HG03280 (cell line): Measurements from ENCODE around the gene KNTC1.
"Not testable (repeated sequence)": the region's sequence is repeated elsewhere in the genome, so short reads cannot be mapped to it uniquely, and the experiment has no call there.

Experiments used
- ATAC-seq: cut with Tn5 transposase; IDR thresholded peaks from one replicate; pipeline ENCODE4 v1.9.1; 2021; ENCODE audit warnings: mild to moderate bottlenecking, moderate library complexity; ENCODE audit not compliant: unreplicated experiment

KNTC1 gene

GRCh38 chr12:122646517-122647217 is 119.6 kb downstream of the KNTC1 start:
- ATAC-seq: peak; percentile 88

DNA sequence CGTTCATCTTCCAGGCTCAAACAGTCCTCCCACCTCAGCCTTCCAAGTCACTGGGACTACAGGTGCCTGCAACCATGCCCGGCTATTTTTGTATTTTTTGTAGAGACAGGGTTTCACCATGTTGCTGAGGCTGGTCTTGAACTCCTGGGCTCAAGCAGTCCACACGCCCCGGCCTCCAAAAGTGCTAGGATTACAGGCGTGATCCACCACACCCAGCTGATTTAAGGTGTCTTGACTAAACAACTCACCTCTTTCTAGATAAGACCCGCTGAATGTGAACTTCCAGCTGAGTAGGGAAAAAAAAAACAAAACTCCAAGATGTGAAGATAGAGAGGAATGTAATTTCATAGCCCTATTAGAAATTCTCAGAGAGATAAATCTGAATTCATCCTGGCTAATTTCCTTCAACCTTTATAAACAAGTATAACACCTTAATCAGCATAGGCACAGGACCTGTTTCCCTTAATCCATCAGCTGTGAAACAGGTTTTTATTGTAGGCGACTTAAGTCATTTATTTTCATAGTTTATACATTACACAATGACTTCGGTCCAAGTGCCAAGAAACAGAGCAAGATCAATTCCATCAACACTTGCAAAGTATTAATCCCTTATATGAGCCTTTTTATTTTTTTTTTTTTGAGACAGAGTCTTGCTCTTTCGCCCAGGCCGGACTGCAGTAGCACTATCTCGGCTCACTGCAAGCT is 124.6 kb downstream of the KNTC1 start:
- no peak for ATAC-seq

DNA sequence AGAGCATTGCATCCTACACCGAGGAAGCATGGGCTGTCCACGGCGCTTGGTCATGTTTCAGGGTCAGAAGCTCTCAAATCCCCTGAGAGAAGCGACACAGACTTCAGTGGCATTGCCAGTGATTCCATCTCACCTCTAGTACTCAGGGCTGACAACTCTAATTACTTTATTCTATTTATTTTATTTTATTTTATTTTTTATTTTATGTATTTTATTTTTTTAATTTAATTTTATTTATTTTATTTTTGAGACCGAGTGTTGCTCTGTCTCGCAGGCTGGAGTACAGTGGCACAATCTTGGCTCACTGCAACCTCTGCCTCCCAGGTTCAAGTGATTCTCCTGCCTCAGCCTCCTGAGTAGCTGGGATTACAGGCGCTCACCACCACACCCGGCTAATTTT is 126.2 kb downstream of the KNTC1 start:
- not testable (repeated sequence) for ATAC-seq

- ATAC-seq: no peak
These were observed 129.2 kb downstream of the KNTC1 start for GRCh38 chr12:122656298-122656697.

GRCh38 chr12:122659579-122659978 is 132.5 kb downstream of the KNTC1 start:
- ATAC-seq: no peak

DNA sequence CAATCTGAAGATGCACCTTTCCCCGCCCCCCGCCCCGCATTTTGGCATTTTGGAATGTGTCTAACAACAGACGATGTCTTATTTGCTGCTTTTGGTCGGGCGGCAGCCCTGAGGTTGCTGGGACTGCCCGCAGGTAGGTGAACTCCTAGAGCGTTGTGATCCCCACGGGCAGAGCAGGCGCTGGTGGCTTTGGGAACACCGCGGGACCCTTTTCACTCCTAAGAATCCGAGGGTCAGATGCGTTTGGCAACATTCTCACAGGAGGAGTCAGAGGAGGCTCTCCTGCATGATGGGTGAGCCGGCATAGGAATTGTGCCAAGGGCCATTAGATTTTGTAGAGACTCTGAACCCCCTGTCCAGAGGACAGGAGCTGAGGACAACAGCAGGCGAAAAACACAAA is 134.2 kb downstream of the KNTC1 start:
- ATAC-seq: no peak

DNA sequence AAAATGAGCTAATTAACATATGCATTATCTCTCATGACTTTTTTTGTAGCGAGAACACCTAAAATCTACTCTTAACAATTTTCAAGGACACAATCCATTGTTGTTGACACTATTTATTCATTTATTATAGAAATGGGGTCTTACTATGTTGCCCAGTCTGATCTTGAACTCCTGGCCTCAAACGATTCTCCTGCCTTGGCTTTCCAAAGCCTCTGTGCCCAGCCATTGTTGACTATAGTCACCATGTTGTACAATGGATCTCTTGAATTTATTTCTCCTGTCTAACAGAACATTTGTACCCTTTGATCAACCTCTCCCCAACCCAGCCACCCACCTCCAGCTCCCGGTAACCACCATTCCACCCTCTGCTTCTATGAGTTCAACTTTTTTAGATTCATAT is 134.9 kb downstream of the KNTC1 start:
- no peak for ATAC-seq

DNA sequence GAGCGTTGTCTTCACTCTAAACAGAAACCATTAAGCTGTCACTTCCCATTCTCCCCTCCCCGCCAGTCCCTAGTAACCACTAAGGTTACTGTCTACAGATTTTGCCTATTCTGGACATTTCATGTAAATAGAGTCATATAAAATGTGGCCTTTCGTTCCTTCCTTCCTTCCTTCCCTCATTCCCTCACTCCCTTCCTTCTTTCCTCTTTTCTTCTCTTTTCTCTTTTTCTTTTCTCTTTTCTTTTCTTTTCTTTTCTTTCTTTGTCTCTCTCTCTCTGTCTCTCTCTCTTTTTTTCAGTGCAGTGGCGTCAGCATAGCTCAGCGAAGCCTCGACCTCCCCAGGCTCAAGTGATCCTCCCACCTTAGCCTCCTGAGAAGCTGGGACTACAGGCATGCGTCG is 138.3 kb downstream of the KNTC1 start:
- ATAC-seq: no peak

- no peak for ATAC-seq
These were observed 138.7 kb downstream of the KNTC1 start for GRCh38 chr12:122665759-122666158.

DNA sequence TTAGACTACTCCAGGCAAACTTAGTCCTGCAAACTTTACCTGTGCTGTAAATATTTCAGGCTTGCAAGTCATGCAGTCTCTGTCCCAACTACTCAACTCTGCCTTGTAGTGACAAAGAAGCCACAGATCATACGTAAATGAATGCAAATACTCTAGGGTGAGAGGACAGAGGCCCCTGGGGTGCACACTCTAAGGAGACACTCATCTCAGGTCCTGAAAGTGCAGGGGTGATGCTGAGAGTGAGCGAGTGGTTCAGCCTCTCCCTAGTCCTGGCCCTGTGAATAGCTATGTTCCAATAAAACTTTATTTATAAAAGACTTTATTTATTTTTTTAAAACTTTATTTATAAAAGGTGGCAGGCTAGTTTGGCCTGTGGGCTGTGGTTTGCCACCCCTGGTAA is 141.2 kb downstream of the KNTC1 start:
- ATAC-seq: no peak

- ATAC-seq: no peak
These were observed 142.5 kb downstream of the KNTC1 start for GRCh38 chr12:122669397-122670070.

- ATAC-seq: no peak
These were observed 145.5 kb downstream of the KNTC1 start for GRCh38 chr12:122672515-122672914.
